ENCODE measurements around the gene C22orf23. TPM values are rescaled to one million over a fixed set of nuclear protein-coding genes. Genes with fewer than 3 reads are reported as not detected.
A peak's percentile ranks its signal among the peaks of the same experiment; 100 is the strongest.

Gene C22orf23
- total and polyA plus RNA-seq, 9 of the 15 experiments (the other 6 are each of a cell fraction or from before 2014, with no cell fraction given), result 0.25 to 1.0 (median 0.53) TPM

GRCh38 chr22:37905534-37906363, 47.7 kb downstream of the C22orf23 start, which contains the start of gene MICALL1 (continued):
- TF ChIP-seq ZBTB7A (IDR thresholded peaks at IDR 0.05; ENCODE audit: borderline replicate concordance, control insufficient read depth, low read depth, low read length), result peak; percentile 11; the same call in 1 of the 2 replicates
- 0 out of 2 replicates have a peak, but pooled peaks have one; percentile 61 for TF ChIP-seq AFF4 (CRISPR knock-in tag; IDR thresholded peaks at IDR 0.05)
- TF ChIP-seq CHD7 (IDR thresholded peaks at IDR 0.05; ENCODE audit: low read depth, low read length), result no peak
- TF ChIP-seq NR2C2 (CRISPR knock-in tag; IDR thresholded peaks at IDR 0.05), result 0 out of 2 replicates have a peak, but pooled peaks have one; percentile 28
- TF ChIP-seq NR2C2 (tag; IDR thresholded peaks at IDR 0.05), result no peak
- peak; percentile 72 for TF ChIP-seq CTBP1 (IDR thresholded peaks at IDR 0.05; ENCODE audit: borderline replicate concordance)
- TF ChIP-seq ZFX (CRISPR knock-in tag; IDR thresholded peaks at IDR 0.05), result peak; percentile 79
- peak in 2 of 3 experiments; percentile 52 to 65; a peak in 4 of 6 replicates for TF ChIP-seq CTCF (IDR thresholded peaks at IDR 0.05 in 2 of 3, conservative IDR thresholded peaks at IDR 0.05 in 1 of 3; ENCODE audit: insufficient read depth in 2 of 3, low read depth in 1 of 3, low read length in 3 of 3)

Measured in K562 (cell line).